Gastroesophageal sphincter (tissue), 4 donors: ENCODE measurements around the gene SCRN1. TPM values are rescaled to one million over a fixed set of nuclear protein-coding genes. Genes with fewer than 3 reads are reported as not detected.

Source experiments
- ATAC-seq: fragments of 150-250 bp; one replicate; pipeline ENCODE4 v1.9.1; 2016; ENCODE audit warnings: mild to moderate bottlenecking, moderate library complexity
- H3K27ac ChIP-seq, 4 donors: fragments of 200-600 bp; sonication (generic) in 3 of 4; 1 replicate in 3 of 4; 2 replicates in 1 of 4; pipeline ENCODE4 v1.5.1; 2016 to 2019
- H3K27me3 ChIP-seq: fragments of 200-600 bp; sonication (generic); one replicate; pipeline ENCODE4 v1.5.1; 2019
- H3K36me3 ChIP-seq, 2 donors: fragments of 200-600 bp; sonication (generic); one replicate each; pipeline ENCODE4 v1.5.1; 2019; ENCODE audit warnings: control low read depth in 1 of 2
- H3K4me1 ChIP-seq, 3 donors: fragments of 200-600 bp; sonication (generic); 1 replicate in 2 of 3; 2 replicates in 1 of 3; pipeline ENCODE4 v1.5.1; 2016 to 2019; ENCODE audit warnings: control low read depth in 2 of 3
- H3K4me3 ChIP-seq, 2 donors: fragments of 200-600 bp; sonication (generic); one replicate each; pipeline ENCODE4 v1.5.1; 2019; ENCODE audit warnings: mild to moderate bottlenecking in 1 of 2, moderate library complexity in 1 of 2
- H3K9me3 ChIP-seq, 3 donors: fragments of 200-600 bp; sonication (generic); one replicate each; pipeline ENCODE4 v1.5.1; 2017 to 2019; ENCODE audit warnings: control low read depth in 2 of 3
- EP300 ChIP-seq: sonication (generic); formaldehyde crosslinking; IDR thresholded peaks from one replicate; pipeline ENCODE4 v1.6.1; 2017; ENCODE audit warnings: antibody characterized with exemption, mild to moderate bottlenecking
- POLR2A ChIP-seq, 2 donors: fragments of 450-650 bp; IDR thresholded peaks; one replicate each; pipeline ENCODE4 v1.6.1; 2017; ENCODE audit warnings: antibody characterized with exemption in 2 of 2, mild to moderate bottlenecking in 2 of 2, moderate library complexity in 1 of 2
- POLR2AphosphoS5 ChIP-seq: sonication (generic); formaldehyde crosslinking; IDR thresholded peaks from one replicate; pipeline ENCODE4 v1.6.1; 2017; ENCODE audit warnings: antibody characterized with exemption
- WGBS, 2 donors: methylation state at CpG; one replicate each; pipeline ENCODE4 v1.1.5; 2018; ENCODE audit warnings: low coverage in 1 of 2; 5-methylcytosine and 5-hydroxymethylcytosine counted together
- total RNA-seq, 4 donors: library from RNA; depleted of rRNA; stranded (reverse); fragments of >200 nt; gene quantifications; one replicate each; pipeline ENCODE4 v1.1.0, GENCODE V29; 2016
- TF ChIP-seq, protein P1 (sequence below), 4 experiments: fragments of 200-600 bp in 2 of 4; fragments of 450-650 bp in 2 of 4; sonication (generic) in 1 of 4; IDR thresholded peaks; one replicate each; pipeline ENCODE4 v1.5.1; 2017 to 2019; ENCODE audit warnings: antibody characterized with exemption in 4 of 4, mild to moderate bottlenecking in 2 of 4, moderate library complexity in 2 of 4

SCRN1 gene
- total RNA-seq, 4 donors from 2014 or later = 103 to 121 (median 112) TPM

DNA sequence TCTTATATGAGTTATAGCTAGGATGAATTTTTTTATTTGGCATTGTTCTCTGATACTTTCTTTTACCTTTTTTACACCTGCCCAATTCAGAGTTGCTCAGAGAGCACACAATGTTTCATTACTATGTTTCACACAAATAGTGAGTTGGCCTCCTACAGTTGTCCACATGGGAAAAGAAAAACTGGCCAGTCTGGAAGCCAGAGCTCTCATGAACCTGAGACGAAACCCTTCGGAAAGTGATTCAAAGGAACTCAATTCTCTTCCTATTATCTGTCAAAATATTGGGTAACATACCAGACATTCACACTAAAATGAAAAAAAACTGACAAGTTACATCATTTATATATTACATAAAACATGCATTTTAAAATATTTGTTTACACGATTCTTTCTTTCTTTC is 15.3 kb downstream of the SCRN1 start:
- H3K4me1 ChIP-seq = peaks cover 16 to 89% (median 18%) of the 10 kb centered on the region in 3 donors
- H3K27me3 ChIP-seq = no peaks in the 10 kb centered on the region
- no peaks in the 10 kb centered on the region for H3K9me3 ChIP-seq
- 77 to 90% methylated on average over 3 of the region's 3 CpGs for WGBS, 2 donors
- H3K36me3 ChIP-seq = no peaks in the 10 kb centered on the region
- no peak for ATAC-seq
- peak overlapping the region in 1 of 4 donors; percentile 69 for H3K27ac ChIP-seq
- H3K4me3 ChIP-seq = no peak overlapping the region
- TF ChIP-seq EP300 = no peak

DNA sequence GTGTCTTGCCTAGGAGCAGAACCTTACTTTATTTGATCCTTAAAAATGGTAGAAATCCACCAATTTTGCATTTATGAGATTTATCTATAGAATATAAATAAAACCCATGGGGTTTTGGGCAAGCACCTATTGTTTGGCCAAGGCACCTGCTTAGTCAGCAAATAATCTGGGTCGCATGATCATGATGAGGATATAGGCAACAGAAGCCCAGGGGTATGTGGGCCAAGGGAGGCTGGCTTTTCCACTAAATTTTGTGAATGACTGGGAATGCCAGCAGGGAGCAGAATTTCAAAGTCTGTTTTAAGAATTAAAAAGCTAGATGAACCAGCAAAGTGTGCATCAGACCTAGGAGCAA is 17.3 kb downstream of the SCRN1 start:
- no peak for ATAC-seq
- Histone ChIP-seq H3K4me1 (peaks cover 16 to 85% (median 18%) of the 10 kb centered on the region in 3 donors), H3K27ac (peak overlapping the region in 1 of 4 donors; percentile 69), H3K36me3 (peaks cover 0 to 10% of the 10 kb centered on the region in 2 donors), H3K9me3 (no peaks in the 10 kb centered on the region), H3K4me3 (no peak overlapping the region), H3K27me3 (no peaks in the 10 kb centered on the region)
- 100% methylated on average over 1 of the region's 1 CpG; no CpG with 5 or more reads in 1 of the 2 donors for WGBS, 2 donors
- TF ChIP-seq, protein P1, sequence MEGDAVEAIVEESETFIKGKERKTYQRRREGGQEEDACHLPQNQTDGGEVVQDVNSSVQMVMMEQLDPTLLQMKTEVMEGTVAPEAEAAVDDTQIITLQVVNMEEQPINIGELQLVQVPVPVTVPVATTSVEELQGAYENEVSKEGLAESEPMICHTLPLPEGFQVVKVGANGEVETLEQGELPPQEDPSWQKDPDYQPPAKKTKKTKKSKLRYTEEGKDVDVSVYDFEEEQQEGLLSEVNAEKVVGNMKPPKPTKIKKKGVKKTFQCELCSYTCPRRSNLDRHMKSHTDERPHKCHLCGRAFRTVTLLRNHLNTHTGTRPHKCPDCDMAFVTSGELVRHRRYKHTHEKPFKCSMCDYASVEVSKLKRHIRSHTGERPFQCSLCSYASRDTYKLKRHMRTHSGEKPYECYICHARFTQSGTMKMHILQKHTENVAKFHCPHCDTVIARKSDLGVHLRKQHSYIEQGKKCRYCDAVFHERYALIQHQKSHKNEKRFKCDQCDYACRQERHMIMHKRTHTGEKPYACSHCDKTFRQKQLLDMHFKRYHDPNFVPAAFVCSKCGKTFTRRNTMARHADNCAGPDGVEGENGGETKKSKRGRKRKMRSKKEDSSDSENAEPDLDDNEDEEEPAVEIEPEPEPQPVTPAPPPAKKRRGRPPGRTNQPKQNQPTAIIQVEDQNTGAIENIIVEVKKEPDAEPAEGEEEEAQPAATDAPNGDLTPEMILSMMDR (IDR thresholded peaks at IDR 0.05) = no peak
- no peak for TF ChIP-seq EP300
- TF ChIP-seq POLR2A (IDR thresholded peaks at IDR 0.05) = no peak
- TF ChIP-seq POLR2AphosphoS5 = no peak

DNA sequence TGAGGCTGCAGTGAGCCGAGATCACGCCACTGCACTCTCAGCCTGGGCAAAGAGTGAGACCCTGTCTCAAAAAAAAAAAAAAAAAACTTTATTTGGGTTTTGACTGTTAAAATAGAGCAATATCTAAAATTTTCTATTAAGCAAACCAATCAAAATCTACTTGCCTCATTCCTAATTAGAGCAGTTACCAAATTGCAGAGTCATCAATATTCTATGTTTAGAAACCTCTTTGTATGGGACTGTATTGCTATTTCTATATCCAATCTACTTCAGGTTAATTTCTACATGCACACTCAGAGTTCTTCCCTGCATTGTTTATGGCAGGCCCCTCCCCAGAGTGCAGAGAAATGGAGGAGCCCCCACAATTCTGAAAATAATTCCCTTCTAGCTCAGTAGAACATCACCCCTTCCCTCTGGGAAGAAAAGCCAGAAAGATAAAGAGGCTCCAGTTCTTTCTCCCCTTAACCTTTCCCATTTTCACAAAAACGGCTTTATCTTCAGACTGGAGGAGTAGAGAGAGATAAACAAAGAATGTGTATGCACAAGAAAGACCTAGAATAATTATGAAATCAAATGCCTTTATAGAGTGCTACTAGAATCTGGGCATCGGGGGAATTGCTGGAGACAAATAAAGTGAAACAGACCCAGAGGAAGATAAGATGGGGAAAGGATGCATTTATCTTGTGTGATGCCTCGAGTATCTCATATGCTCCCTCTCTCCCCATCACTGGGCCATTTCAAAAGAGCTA is 17.9 kb downstream of the SCRN1 start:
- Histone ChIP-seq H3K36me3 (peaks cover 0 to 11% of the 10 kb centered on the region in 2 donors), H3K27me3 (no peaks in the 10 kb centered on the region), H3K4me1 (peaks cover 15 to 80% (median 15%) of the 10 kb centered on the region in 3 donors), H3K27ac (no peak overlapping the region), H3K9me3 (no peaks in the 10 kb centered on the region), H3K4me3 (no peak overlapping the region)
- ATAC-seq = no peak
- TF ChIP-seq, protein P1 (IDR thresholded peaks at IDR 0.05) = no peak
- TF ChIP-seq POLR2AphosphoS5 (no peak), EP300 (no peak), POLR2A (IDR thresholded peaks at IDR 0.05) (no peak)
- WGBS, 2 donors = 56 to 81% methylated on average over 4 to 5 of the region's 5 CpGs

DNA sequence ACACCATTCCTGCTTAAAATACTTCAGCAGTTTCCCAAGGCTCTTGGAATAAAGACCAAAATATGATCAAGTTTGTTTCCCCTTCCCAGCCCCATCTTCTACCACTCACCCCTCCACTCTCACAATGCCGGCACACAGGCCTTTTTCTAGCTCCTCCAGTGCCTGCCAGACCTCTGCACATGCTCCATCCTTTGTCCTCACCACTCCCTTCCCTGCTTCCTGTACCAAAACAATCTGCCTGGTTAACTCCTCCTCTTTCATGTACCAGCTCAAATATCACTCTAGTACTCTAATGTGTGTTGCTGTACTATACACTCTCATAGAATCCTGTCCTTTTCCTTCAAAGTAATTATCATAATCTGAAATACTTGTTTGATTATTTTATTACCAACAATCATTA is 19.4 kb downstream of the SCRN1 start:
- no peaks in the 10 kb centered on the region for H3K27me3 ChIP-seq
- no peak overlapping the region for H3K27ac ChIP-seq
- H3K9me3 ChIP-seq = no peaks in the 10 kb centered on the region
- TF ChIP-seq POLR2AphosphoS5 (no peak), EP300 (no peak), POLR2A (IDR thresholded peaks at IDR 0.05) (no peak)
- TF ChIP-seq, protein P1 (IDR thresholded peaks at IDR 0.05) = no peak
- no peak overlapping the region for H3K4me3 ChIP-seq
- peaks cover 0 to 70% (median 1%) of the 10 kb centered on the region in 3 donors for H3K4me1 ChIP-seq
- 63 to 83% methylated on average over 1 of the region's 1 CpG for WGBS, 2 donors
- H3K36me3 ChIP-seq = peaks cover 0 to 19% of the 10 kb centered on the region in 2 donors
- no peak for ATAC-seq

DNA sequence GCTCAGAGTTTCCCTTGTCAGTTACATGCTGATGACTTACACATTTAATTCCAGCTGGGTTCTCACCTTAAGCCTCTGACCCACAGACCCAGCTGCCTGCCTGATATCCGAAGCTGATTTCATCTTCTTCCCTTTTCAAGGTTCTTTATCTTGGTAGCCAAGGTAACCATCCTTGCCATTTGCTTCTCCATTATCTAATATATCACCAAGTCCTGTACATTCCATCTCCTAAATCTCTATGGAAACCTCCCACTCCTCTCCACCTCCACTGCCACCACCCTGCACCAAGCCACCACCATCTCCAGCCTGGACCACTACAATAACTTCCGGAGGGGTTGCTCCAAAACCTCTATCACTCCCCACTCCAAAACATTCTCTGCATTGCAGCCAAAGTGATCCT is 19.9 kb downstream of the SCRN1 start:
- WGBS, 2 donors = 80 to 86% methylated on average over 2 of the region's 2 CpGs
- Histone ChIP-seq H3K36me3 (peaks cover 0 to 19% of the 10 kb centered on the region in 2 donors), H3K4me3 (no peak overlapping the region), H3K27me3 (no peaks in the 10 kb centered on the region), H3K9me3 (no peaks in the 10 kb centered on the region), H3K4me1 (peaks cover 0 to 70% (median 0%) of the 10 kb centered on the region in 3 donors), H3K27ac (no peak overlapping the region)
- ATAC-seq = no peak
- TF ChIP-seq POLR2A (IDR thresholded peaks at IDR 0.05) (no peak), POLR2AphosphoS5 (no peak), EP300 (no peak)
- TF ChIP-seq, protein P1 (IDR thresholded peaks at IDR 0.05) = no peak
